GM20431 (cell line): Measurements from ENCODE around the gene CDH4.

ENCODE experiments used
- in situ Hi-C: fragments of 300-500 bp; cut with MseI, MboI; formaldehyde crosslinking; loops from one replicate; pipeline ENCODE4 v1.15.0; 2020; ENCODE audit warnings: low sequenced_read_pairs; ENCODE audit not compliant: unreplicated experiment

The CDH4 gene

DNA sequence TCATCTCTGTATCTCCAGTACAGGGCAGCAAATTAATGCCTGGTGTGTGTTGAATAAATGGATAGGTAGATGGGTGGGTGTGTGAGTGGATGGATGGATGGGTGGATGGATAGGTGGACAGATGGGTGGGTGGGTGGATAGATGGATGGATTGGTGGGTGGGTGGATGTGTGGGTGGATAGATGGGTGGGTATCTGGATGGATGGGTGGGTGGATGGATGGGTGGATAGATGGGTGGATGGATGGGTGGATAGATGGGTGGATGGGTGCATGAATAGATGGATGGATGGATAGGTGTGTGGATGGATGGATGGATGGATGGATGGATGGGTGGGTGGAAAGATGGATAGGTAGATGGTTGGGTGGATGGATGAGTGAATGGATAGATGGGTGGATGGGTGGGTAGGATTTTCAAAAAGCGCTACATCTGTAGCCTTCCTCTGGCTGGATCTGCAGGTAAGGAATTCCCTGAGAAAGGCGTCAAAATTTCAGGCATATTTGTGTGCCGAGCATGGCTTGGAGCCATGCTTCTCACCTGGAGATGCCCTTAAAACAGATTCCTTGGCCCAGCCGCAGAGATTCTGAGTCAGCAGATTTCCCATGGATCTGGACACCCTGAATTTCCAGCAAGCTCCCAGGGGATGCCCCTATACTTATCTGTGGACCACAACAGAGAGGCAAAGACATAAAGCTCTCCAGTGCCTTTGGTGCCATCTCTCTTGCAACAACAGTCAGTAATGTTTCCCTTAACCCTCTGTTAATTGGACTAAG is 177.6 kb downstream of the CDH4 start:
- in situ Hi-C loops: no loop called here

DNA sequence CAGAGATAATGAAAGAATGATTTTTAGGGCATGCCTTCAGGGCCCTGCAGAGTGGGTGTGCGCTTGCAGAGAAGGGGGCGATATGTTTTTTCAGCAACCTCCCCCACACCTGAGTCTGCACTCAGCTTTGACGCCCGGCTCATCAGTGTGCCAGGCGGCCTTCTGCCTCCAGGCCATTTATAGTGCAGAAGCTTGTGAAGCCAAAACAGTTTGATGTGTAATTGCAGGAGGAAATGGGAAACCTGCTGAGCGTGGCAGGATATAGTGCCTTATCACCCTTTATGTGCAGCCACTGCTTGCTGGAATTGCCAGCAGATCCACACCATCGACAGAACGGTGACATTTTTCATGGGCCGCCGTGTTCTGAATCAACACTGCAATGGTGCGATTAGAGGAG is 178.2 kb downstream of the CDH4 start:
- in situ Hi-C loops: no loop called here

DNA sequence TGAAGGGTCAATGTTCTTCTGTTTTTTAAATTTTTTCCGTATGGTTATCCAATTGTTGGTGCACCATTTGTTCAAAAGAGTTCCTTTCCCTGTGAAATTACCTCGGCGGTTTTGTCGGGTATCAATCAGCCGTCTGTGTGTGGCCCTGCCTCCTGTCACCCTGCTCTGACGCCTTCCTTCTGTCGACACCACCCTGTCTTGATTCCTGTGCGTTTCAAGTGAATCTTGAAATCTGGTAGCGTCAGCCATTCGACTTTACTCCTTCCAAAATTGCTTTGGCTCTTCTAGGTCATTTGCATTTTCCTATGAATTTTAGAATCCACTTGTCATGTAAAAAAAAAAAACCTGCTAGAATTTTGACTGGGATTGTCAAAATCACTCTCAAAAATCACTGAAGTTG is 181.1 kb downstream of the CDH4 start:
- in situ Hi-C loops: no loop called here

DNA sequence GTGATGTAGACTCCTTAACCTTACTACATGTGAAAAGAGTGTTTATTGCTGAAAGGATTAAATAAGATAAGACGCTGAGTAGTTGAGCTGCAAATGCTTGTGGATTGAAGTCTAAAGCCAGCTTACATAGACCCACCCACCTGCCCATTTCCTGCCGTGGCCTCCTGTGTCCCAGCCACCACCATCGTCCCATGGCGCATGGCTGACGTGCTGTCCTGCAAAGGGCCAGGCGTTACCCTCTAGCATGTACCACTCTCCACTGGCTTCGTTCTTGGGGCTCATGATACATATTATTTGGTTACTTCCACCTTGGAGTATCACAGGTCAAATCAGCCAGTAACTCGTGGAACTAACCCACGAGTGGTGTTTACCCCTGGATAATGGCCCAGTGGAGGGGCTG is 181.8 kb downstream of the CDH4 start:
- in situ Hi-C loops: no loop called here

DNA sequence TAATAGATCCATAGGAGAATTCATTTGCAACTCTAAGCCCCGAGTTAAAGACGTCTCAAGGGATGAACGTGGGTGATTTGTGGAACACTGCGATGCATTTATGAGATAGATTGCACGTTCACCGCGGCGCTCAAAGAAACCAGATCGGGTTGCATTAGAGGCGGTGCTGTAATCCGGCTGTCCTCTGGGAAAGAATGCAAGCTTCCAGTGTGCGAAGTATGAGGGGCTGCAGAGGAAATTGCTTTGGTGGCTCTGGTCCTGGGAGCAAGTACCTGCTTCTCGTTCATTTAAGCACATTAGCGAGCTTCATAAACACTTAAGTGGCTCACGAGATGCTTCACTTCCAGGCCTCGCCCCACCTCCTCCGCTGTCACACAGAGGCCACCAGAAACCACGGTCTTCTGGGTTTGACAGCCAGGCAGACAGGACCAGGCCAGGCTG is 182.3 kb downstream of the CDH4 start:
- in situ Hi-C loops: no loop called here

DNA sequence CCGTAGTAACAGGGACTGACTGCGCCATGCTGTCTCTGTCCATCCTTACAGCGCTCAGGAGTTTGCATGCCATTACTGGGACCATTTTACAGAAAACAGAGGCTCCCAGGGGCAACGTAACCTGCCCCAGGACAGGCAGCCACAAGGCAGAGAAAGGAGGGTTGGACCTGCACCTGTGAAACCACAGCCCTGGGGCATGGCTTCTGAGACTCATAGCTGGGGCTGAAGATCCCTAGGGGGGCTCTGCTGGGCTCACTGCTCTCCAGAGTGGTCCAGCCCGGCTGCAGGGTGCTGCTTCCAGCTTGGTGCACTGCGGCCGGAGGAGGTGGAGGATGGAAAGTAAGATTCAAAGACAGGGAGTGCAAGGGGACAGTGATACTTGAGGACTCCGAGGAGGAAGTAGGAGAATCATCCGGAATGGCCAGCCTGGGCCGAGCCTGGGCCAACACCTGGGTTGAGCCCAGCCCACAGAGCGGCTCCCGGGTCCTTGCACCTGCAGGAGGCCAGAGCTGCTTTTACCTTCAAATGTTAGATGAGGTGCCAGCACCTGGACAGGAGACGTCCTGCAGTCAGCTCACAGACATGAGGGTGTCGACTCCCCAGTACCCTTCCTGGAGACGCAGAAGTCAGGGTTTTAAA is 183.2 kb downstream of the CDH4 start:
- in situ Hi-C loops: no loop called here

DNA sequence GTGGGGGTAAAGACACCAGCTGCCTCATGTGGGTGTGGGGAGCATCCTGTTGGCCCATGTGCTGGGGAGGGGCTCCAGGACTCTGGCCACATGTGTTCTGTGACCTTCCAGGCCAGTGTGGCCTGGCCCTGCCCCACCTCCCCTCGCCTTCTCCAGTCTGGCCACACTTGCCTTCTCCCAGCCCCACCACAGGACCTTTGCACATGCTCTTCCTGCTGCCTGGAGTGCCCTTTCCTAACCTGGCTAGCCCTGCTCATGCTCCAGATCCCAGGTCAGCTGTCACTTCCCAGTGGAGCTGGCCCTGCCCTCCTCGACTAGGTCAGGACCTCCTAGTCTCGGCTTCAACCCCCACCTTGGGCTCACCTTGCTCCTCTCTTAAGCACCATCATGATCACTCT is 183.8 kb downstream of the CDH4 start:
- in situ Hi-C loops: no loop called here

DNA sequence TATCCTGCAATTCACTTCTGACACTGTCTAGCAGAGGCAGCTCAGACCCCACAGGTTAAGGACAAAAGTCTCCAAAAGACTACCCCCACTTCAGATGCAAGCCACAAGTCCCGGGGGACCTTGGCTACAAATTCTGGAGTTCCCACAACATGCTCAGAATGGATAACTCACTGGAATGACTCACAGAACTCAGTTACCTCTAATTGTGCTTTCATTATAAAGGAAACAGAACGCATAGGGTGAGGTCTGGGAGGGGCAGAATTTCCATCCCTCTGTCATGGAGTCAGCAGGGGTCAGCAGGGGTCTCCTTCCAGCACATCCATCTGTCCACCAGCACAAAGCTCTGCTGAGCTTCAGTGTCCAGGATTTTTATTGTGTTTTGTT is 184.2 kb downstream of the CDH4 start:
- in situ Hi-C loops: no loop called here

DNA sequence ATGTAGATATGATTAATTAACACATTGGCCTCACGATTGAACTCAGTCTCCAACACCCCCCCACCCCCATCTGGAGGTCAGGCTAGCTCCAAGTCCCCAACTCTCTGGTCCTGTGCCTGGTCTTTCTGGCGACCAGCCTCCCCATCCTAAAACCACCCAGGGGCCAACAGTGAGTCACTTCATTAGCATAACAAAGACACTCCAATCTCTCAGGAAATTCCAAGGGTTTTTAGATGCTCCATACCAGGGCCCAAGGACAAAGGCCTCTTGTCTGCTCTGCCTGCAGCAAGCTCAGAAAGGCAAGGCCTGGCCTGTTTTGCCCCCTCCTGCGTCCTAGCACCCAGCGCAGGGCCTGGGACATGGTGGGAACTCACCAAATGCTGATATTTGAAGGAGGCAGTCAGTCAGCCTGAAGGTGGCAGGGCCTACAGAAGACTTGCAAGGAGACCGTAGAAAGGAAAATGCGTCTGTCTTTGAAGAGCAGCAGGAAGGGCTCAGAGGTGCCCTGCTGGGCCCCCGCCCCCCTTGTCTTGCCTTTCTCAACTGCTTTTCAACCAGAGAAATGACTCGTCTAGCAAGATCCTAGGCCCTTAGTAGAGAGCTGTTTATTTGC is 184.7 kb downstream of the CDH4 start:
- in situ Hi-C loops: no loop called here

DNA sequence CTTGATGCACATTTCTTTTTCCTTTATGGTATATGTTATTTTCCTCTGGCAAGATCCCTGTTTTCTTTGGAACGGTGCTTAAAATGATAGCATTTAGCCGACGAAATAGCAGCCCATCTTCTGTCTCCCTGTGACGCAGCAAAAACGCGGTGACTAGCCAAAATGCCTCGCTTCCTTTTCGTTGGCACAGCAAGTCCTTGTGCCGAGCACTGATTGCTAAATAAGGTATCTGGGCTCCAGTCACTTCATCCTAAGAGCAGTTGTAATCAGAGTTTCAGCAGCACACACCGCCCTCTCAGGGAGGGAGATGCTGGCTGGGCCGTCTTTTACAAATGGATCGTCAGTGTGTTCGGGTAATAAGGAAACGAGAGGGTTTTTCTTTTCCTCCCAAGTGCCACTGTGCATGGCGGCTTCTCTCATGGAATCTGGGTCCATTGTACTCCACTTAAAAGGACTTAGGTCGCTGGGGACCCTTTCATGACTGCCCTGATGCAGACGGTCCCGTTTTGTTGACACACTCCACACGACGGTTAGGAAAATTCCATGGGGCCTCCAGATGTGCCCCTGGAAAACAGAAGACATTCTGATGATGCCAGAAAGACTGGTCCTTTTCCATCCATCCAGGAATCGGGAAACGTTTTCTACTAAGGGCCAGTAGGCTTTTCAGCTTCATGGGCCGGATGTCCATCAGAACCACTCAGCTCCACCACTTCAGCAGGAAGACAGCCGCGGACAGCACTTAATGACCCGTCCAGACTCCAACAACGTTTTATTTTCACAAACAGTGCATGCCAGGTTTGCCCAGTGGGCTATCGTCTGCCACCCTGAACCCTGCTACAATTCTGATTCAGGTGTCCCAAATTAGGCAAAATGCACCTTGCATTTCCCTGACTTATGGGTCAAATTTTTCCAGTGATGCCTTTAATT is 185.5 kb downstream of the CDH4 start:
- in situ Hi-C loops: no loop called here

DNA sequence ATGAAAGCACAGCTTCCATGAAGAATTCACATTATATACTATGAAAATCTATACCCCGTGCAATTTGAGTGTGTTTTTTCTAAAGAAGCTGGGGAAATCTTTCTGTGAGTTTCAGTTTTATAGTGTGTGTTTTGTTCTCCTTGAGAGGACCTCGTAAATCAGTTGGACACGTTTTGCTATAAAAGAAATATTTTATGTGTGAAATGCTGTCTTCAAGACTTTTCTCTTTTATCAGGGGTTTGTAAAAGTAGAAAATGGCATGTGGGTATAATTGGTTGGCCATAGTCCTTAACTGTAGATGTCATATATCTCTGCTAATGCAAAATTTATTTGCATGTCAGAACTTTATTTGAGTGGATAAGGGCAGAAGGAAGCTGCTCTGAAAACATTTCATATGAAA is 186.2 kb downstream of the CDH4 start:
- in situ Hi-C loops: no loop called here

DNA sequence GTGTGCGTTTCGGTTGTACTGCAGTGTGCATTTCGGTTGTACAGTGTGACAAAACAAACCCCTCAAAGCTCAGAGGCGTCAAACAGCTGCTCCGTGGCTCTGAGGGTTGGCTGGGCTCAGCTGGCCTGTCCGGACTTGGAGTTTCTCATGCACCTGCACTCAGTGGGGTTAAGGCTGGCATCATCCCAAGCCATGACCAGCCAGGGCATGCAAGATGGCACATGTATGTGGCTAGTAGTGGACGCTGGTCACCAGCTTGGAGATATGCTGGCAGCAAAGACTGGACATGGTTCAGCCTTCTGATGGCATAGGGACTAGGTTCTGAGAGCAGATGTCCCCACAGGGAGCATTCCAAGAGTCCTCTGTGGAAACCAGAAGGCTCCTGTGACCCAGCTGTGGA is 187.2 kb downstream of the CDH4 start:
- in situ Hi-C loops: no loop called here

DNA sequence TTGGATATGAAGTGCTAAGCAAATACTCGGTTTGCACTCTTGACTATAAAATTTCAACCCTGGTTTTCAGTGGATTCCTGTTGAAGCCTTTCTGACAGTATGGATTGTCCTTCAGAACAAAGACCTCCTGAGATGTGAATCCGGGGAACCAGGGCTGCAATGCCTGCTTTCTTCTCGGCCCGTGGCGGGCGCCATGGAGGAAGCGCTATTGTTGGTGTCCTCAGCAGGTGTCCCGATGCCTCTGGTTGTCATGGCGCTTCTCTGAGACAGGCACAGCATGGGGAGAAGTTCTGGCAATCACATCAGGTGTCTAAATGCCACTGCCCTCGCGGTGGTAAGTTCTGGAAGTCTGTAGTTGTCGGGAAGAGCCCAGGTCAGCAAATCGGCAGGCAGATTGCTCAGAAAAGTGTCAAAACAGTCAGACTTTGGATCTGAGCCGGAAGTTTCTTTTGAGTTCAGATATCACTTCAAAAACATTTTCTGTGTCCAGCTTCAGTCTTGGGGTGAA is 188.5 kb downstream of the CDH4 start:
- in situ Hi-C loops: no loop called here

DNA sequence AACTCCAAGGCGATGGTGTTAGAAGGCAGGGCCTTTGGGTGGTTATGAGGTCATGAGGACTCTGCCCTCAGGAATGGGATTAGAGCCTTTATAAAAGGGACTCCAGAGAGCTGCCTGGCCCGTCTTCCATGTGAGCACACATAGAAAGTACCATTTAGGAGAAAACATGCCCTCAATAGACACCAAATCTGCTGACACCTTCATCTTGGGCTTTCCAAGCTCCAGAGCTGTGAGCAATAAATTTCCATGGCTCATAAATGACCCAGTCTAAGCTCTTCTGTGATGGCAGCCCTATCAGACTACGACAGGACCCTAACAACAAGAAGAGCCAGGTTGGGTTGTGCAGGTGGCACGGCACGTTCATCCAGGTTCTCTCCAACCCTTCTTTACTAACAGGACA is 189.5 kb downstream of the CDH4 start:
- in situ Hi-C loops: no loop called here

DNA sequence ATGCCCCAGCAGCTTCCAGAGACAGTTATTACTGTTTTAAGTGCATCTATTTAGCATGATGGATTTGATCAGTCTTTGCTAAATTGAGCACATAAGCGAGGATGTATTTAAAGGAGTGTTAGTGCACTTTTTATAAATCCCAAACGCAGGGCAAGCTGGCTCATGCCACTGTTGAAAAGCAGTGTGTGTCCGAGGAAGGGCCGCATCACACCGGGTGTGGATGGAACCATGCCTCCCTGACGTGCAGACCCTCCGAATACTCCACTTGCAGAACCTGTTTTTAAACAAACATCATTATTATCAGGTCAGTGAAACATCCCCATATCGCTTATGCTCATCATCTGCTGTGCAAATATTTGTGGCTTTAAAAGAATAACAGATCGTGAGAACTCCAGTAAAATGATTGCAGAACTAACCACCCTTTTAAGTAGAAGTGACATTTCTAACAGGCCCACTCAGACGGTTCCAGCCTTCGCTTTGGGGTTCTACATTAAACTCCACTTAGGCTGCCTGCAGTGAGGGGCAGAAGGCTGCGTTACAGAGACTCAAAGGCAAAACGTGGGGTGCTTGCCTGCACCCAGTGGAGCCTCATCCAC is 190.1 kb downstream of the CDH4 start:
- in situ Hi-C loops: no loop called here

DNA sequence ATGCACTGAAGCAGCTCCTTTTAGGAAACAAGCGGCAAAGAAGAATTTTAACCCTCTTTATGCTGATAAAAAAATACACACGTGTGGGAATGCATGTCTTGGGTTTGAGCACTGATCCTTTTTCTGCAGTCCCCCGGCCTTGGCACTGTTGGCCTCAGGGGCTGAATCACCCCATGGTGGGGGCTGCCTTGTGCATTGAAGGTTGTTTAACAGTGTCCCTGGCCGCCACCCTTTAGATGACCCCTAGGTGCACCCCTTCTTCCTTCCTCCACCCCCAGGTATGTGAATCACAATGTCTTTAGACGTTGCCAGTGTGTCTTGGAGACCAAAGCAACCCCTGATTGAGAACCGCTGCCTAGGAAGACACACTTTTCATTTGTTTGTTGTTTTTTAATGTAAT is 190.7 kb downstream of the CDH4 start:
- in situ Hi-C loops: no loop called here

DNA sequence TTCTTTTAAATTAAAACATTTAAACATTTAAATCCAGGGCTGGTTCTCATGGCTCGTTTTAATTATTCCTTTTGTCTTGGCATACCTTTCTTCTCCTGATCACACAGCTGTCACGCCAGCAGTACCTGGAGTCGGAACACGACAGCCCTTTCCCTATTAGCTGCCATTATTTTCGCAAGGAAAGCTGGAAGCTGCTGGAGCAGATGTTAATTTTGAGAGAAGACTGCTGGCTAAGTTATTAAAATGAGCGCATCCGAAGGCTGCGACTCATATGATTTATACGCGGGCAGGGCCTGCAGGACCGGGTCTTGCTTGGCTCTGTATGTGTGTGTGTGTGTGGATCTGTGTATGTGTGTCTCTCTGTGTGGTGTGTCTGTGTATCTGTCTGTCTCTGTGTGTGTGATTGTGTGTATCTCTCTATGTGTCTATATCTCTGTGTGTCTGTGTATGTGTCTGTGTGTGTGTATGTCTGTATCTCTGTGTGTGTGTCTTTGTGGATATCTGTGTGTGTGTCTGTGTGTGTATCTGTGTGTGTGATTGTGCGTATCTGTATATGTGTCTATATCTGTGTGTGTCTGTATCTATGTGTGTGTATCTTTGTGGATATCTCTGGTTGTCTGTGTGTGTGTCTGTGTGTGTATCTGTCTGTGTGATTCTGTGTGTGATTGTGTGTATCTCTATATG is 191.5 kb downstream of the CDH4 start:
- in situ Hi-C loops: no loop called here

DNA sequence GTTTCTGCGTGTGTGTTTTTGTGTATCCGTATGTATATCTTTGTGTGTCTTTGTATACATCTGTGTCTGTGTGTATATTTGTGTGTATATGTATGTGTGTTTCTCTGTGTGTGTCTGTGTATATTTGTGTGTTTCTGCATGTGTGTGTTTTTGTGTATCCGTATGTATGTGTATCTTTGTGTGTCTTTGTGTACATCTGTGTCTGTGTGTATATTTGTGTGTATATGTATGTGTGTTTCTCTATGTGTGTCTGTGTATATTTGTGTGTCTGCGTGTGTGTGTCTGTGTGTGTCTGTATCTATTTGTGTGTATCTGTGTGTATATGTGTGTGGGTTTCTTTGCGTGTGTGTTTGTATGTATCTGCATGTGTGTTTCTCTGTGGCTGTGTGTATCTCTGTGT is 192.6 kb downstream of the CDH4 start:
- in situ Hi-C loops: no loop called here

DNA sequence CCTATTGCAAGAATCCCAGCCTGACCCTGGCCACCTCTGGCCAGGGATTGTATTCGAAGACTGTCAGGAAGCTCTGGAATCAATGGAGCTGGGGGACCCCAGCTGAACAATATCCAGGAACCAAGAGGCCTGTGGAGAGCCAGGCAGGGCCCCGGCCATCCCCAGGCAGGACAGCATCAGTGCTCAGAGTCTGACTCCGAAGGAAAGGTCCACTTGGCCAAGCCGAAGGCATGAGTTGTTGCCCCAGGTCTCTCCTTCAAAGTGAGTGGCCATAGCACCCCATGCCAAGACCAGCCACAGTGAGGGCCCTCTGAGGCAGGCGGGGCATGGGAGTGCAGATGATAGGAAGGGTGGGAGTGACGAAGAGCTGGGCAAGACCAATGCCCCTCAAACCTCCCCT is 193.1 kb downstream of the CDH4 start:
- in situ Hi-C loops: no loop called here
